Renal pelvis (tissue), 12 donors: ENCODE results near the gene ZNF426. TPM values are rescaled to one million over a fixed set of nuclear protein-coding genes. Genes with fewer than 3 reads are reported as not detected.
"Not testable (repeated sequence)": the region's sequence is repeated elsewhere in the genome, so short reads cannot be mapped to it uniquely, and the experiment has no call there.

Experiments
- DNase-seq: peaks from one replicate; pipeline ENCODE4 v3.0.0-alpha.2; 2013
- long read RNA-seq, 16 experiments: transcript quantifications; one replicate each; lab custom pipeline, GENCODE V29; 2026
- polyA plus RNA-seq, 3 donors: library from polyadenylated mRNA; unstranded; fragments of 120-200 nt; gene quantifications; one replicate each; pipeline ENCODE4 v1.2.1, GENCODE V29; 2013; ENCODE audit not compliant: insufficient read length in 3 of 3

The ZNF426 gene
- 10 to 100 TPM; 19.2 to 25.6 (median 25.5) TPM for polyA plus RNA-seq
- long read RNA-seq, donor 1, full-length matches to known transcripts, result 2 of 2 reads
- long read RNA-seq, donor 1, partial matches to known transcripts, result 0 of 2 reads
- long read RNA-seq, donor 1, other reads (novel, unspliced or antisense), result 0 of 2 reads
- long read RNA-seq, donor 2, full-length matches to known transcripts, result 2 of 2 reads
- long read RNA-seq, donor 2, partial matches to known transcripts, result 0 of 2 reads
- long read RNA-seq, donor 2, other reads (novel, unspliced or antisense), result 0 of 2 reads
- long read RNA-seq, donor 3, full-length matches to known transcripts, result 2 of 2 reads
- long read RNA-seq, donor 3, partial matches to known transcripts, result 0 of 2 reads
- long read RNA-seq, donor 3, other reads (novel, unspliced or antisense), result 0 of 2 reads
- long read RNA-seq, donor 4, partial matches to known transcripts, result 0 of 1 reads
- long read RNA-seq, donor 4, other reads (novel, unspliced or antisense), result 0 of 1 reads
- long read RNA-seq, donor 5, result 0 reads
- long read RNA-seq, donor 6, full-length matches to known transcripts, result 2 of 2 reads
- long read RNA-seq, donor 6, partial matches to known transcripts, result 0 of 2 reads
- long read RNA-seq, donor 6, other reads (novel, unspliced or antisense), result 0 of 2 reads
- long read RNA-seq, donor 7, full-length matches to known transcripts, result 2 of 2 reads
- long read RNA-seq, donor 7, partial matches to known transcripts, result 0 of 2 reads
- long read RNA-seq, donor 7, other reads (novel, unspliced or antisense), result 0 of 2 reads
- long read RNA-seq, donor 8, partial matches to known transcripts, result 0 of 1 reads
- long read RNA-seq, donor 8, other reads (novel, unspliced or antisense), result 0 of 1 reads
- long read RNA-seq, donor 9, full-length matches to known transcripts, result 2 of 2 reads
- long read RNA-seq, donor 9, partial matches to known transcripts, result 0 of 2 reads
- long read RNA-seq, donor 9, other reads (novel, unspliced or antisense), result 0 of 2 reads
- long read RNA-seq, donor 10, full-length matches to known transcripts, result 1 of 20 reads
- long read RNA-seq, donor 10, partial matches to known transcripts, result 19 of 20 reads
- long read RNA-seq, donor 10, other reads (novel, unspliced or antisense), result 0 of 20 reads
- long read RNA-seq, donor 11, partial matches to known transcripts, result 0 of 1 reads
- long read RNA-seq, donor 11, other reads (novel, unspliced or antisense), result 0 of 1 reads
- long read RNA-seq, donor 12, full-length matches to known transcripts, result 3 of 8 reads
- long read RNA-seq, donor 12, partial matches to known transcripts, result 5 of 8 reads
- long read RNA-seq, donor 12, other reads (novel, unspliced or antisense), result 0 of 8 reads
- long read RNA-seq, donor 13, full-length matches to known transcripts, result 1 of 1 reads
- long read RNA-seq, donor 13, partial matches to known transcripts, result 0 of 1 reads
- long read RNA-seq, donor 13, other reads (novel, unspliced or antisense), result 0 of 1 reads
- long read RNA-seq, donor 14, result 0 reads
- long read RNA-seq, donor 15, result 0 reads
- long read RNA-seq, donor 16, result 0 reads

- peak; percentile 94 for DNase-seq
Observed at GRCh38 chr19:9538183-9539058, at the start of gene ZNF426. TSS of gene ZNF426 (minus strand) at chr19:9538645. CDS start at chr19:9536232, 2,413 bp downstream.

GRCh38 chr19:9586764-9587163, 48.3 kb upstream of the ZNF426 start:
- DNase-seq, result peak; percentile 65

GRCh38 chr19:9584073-9584833, 45.8 kb upstream of the ZNF426 start, which contains the start of gene ZNF121:
TSS of gene ZNF121 (minus strand) at chr19:9584504. CDS start at chr19:9568097, 16,407 bp downstream.
- DNase-seq, result peak; percentile 92

GRCh38 chr19:9582081-9582725, 43.8 kb upstream of the ZNF426 start:
- not testable (repeated sequence) for DNase-seq

- no peak for DNase-seq
Observed at GRCh38 chr19:9580728-9581127, 42.3 kb upstream of the ZNF426 start.

- no peak for DNase-seq
Observed at GRCh38 chr19:9570255-9570654, 31.8 kb upstream of the ZNF426 start.

- no peak for DNase-seq
Observed at GRCh38 chr19:9566729-9567128, 28.3 kb upstream of the ZNF426 start.

GRCh38 chr19:9565900-9566705, 27.7 kb upstream of the ZNF426 start:
- DNase-seq, result no peak

- DNase-seq, result no peak
Observed at GRCh38 chr19:9552536-9553274, 14.3 kb upstream of the ZNF426 start.

GRCh38 chr19:9547870-9548269, 9.4 kb upstream of the ZNF426 start:
- no peak for DNase-seq

GRCh38 chr19:9541281-9541680, 2.8 kb upstream of the ZNF426 start:
- not testable (repeated sequence) for DNase-seq

GRCh38 chr19:9539921-9540320, 1.5 kb upstream of the ZNF426 start:
- DNase-seq, result not testable (repeated sequence)

- not testable (repeated sequence) for DNase-seq
Observed at GRCh38 chr19:9539201-9539600, 756 bp upstream of the ZNF426 start.

GRCh38 chr19:9535934-9536333, 2.5 kb downstream of the ZNF426 start:
- no peak for DNase-seq

- no peak for DNase-seq
Observed at GRCh38 chr19:9531933-9532332, 6.5 kb downstream of the ZNF426 start.

GRCh38 chr19:9528757-9529336, 9.6 kb downstream of the ZNF426 start:
- no peak for DNase-seq
